Activated CD4-positive, alpha-beta memory T cell treated with anti-CD3 and anti-CD28 coated beads, Interleukin-2, amount 10 ng/mL, durations not matched to agents 7 days and 5 days (primary cell): ENCODE measurements around the gene FAM124B. TPM values are rescaled to one million over a fixed set of nuclear protein-coding genes. Genes with fewer than 3 reads are reported as not detected.

Experiments used
- CTCF ChIA-PET: fragments of 350-600 bp; sonication (Branson Sonifier 250); formaldehyde crosslinking; loops from one replicate; lab custom pipeline; 2021; ENCODE audit warnings: antibody characterized with exemption, inconsistent platforms; lab: Charles Lee
- POLR2A ChIA-PET: fragments of 350-600 bp; sonication (Branson Sonifier 250); formaldehyde crosslinking; loops from one replicate; lab custom pipeline; 2021; ENCODE audit warnings: antibody characterized with exemption; lab: Charles Lee
- DNase-seq: peaks from one replicate; pipeline ENCODE4 v3.0.0-alpha.2; 2020
- H3K27ac Mint-ChIP-seq: one replicate; pipeline ENCODE4 v1.8.0; 2021; ENCODE audit warnings: mild to moderate bottlenecking, mixed read lengths
- H3K27me3 Mint-ChIP-seq: one replicate; pipeline ENCODE4 v1.8.0; 2021; ENCODE audit warnings: mixed read lengths
- H3K36me3 Mint-ChIP-seq: one replicate; pipeline ENCODE4 v1.8.0; 2021; ENCODE audit warnings: low read depth, mixed read lengths
- H3K4me1 Mint-ChIP-seq: one replicate; pipeline ENCODE4 v1.8.0; 2021; ENCODE audit warnings: mixed read lengths
- H3K4me3 Mint-ChIP-seq: one replicate; pipeline ENCODE4 v1.8.0; 2021; ENCODE audit warnings: mild to moderate bottlenecking, mixed read lengths
- H3K9me3 Mint-ChIP-seq: one replicate; pipeline ENCODE4 v1.8.0; 2021; ENCODE audit warnings: mixed read lengths
- total RNA-seq, 2 experiments: library from RNA; stranded (reverse); gene quantifications; one replicate each; pipeline ENCODE4 v1.2.3, GENCODE V29; 2021

The FAM124B gene
- total RNA-seq, 2 experiments from 2014 or later = 1.2 to 2.1 TPM

GRCh38 chr2:224343226-224343625 lies 58.7 kb downstream of the FAM124B start:
- no peak for DNase-seq
- Mint-ChIP-seq H3K4me1 (no peaks in the 10 kb centered on the region), H3K27me3 (peaks cover 18% of the 10 kb centered on the region), H3K27ac (no peak overlapping the region), H3K9me3 (no peaks in the 10 kb centered on the region), H3K36me3 (no peaks in the 10 kb centered on the region), H3K4me3 (no peak overlapping the region)
- ChIA-PET POLR2A (no interaction called here), CTCF (interaction anchor here (0.9 kb wide), 1 partner anchor 13 kb away, joined by 3 read pairs; no protein-coding TSS in a partner anchor)

- CTCF ChIA-PET = no interaction called here
- H3K4me3 Mint-ChIP-seq = no peak overlapping the region
Measured at GRCh38 chr2:224335991-224336390, 65.9 kb downstream of the FAM124B start.

GRCh38 chr2:224334726-224335125 lies 67.2 kb downstream of the FAM124B start:
- no peaks in the 10 kb centered on the region for H3K4me1 Mint-ChIP-seq
- ChIA-PET POLR2A (no interaction called here), CTCF (no interaction called here)
- peaks cover 5% of the 10 kb centered on the region for H3K27me3 Mint-ChIP-seq
- no peaks in the 10 kb centered on the region for H3K36me3 Mint-ChIP-seq
- H3K9me3 Mint-ChIP-seq = no peaks in the 10 kb centered on the region
- no peak overlapping the region for H3K4me3 Mint-ChIP-seq
- no peak overlapping the region for H3K27ac Mint-ChIP-seq
- no peak for DNase-seq

More at GRCh38 chr2:224335991-224336390, 65.9 kb downstream of the FAM124B start:
- POLR2A ChIA-PET = no interaction called here
- Mint-ChIP-seq H3K9me3 (no peaks in the 10 kb centered on the region), H3K36me3 (no peaks in the 10 kb centered on the region), H3K4me1 (no peaks in the 10 kb centered on the region), H3K27ac (no peak overlapping the region), H3K27me3 (peaks cover 6% of the 10 kb centered on the region)
- no peak for DNase-seq

GRCh38 chr2:224333726-224334482 lies 68.0 kb downstream of the FAM124B start:
- H3K4me3 Mint-ChIP-seq = no peak overlapping the region
- ChIA-PET CTCF (no interaction called here), POLR2A (no interaction called here)
- H3K36me3 Mint-ChIP-seq = no peaks in the 10 kb centered on the region
- H3K4me1 Mint-ChIP-seq = no peaks in the 10 kb centered on the region
- H3K27ac Mint-ChIP-seq = no peak overlapping the region
- no peaks in the 10 kb centered on the region for H3K9me3 Mint-ChIP-seq
- peaks cover 7% of the 10 kb centered on the region for H3K27me3 Mint-ChIP-seq
- no peak for DNase-seq

- ChIA-PET CTCF (no interaction called here), POLR2A (no interaction called here)
- Mint-ChIP-seq H3K36me3 (no peaks in the 10 kb centered on the region), H3K27me3 (peaks cover 17% of the 10 kb centered on the region), H3K4me3 (no peak overlapping the region), H3K27ac (no peak overlapping the region), H3K9me3 (no peaks in the 10 kb centered on the region), H3K4me1 (no peaks in the 10 kb centered on the region)
- DNase-seq = no peak
Measured at GRCh38 chr2:224331698-224332097, 70.2 kb downstream of the FAM124B start.

- no peak for DNase-seq
- Mint-ChIP-seq H3K36me3 (no peaks in the 10 kb centered on the region), H3K4me3 (no peak overlapping the region), H3K27ac (no peak overlapping the region), H3K27me3 (peaks cover 20% of the 10 kb centered on the region), H3K4me1 (no peaks in the 10 kb centered on the region), H3K9me3 (no peaks in the 10 kb centered on the region)
- CTCF ChIA-PET = no interaction called here
- POLR2A ChIA-PET = no interaction called here
Measured at GRCh38 chr2:224328798-224329197, 73.1 kb downstream of the FAM124B start.

Other genes with a start within 250 kb of the FAM124B start
- gene CUL3, start 183.3 kb upstream of the FAM124B start, total RNA-seq = 10 to 100 TPM; 66.9 to 72.7 TPM